ENCODE measurements around the gene MPP3.

MPP3 gene

GRCh38 chr17:43857141-43857540 is 24.2 kb upstream of the MPP3 start:
- in situ Hi-C loops (cut with HindIII; ENCODE audit: low pct_ligation_motif_present, low sequenced_read_pairs) = no loop called here

GRCh38 chr17:43856141-43856540 is 23.2 kb upstream of the MPP3 start:
- in situ Hi-C loops (cut with HindIII; ENCODE audit: low pct_ligation_motif_present, low sequenced_read_pairs) = no loop called here
- Histone ChIP-seq H3K27ac (no peak overlapping the region), H3K36me3 (replicated peaks) (no peaks in the 10 kb centered on the region), H3K27me3 (replicated peaks) (peaks cover 20% of the 10 kb centered on the region), H3K4me3 (ENCODE audit: low read depth, low read length) (no peak overlapping the region)
- TF ChIP-seq CTCF (IDR thresholded peaks at IDR 0.05; ENCODE audit: low read depth, low read length, missing control alignments) = no peak
- no peak for DNase-seq

More at GRCh38 chr17:43857141-43857540, 24.2 kb upstream of the MPP3 start:
- Histone ChIP-seq H3K4me3 (ENCODE audit: low read depth, low read length) (no peak overlapping the region), H3K27me3 (replicated peaks) (peaks cover 18% of the 10 kb centered on the region), H3K36me3 (replicated peaks) (no peaks in the 10 kb centered on the region), H3K27ac (no peak overlapping the region)
- DNase-seq = no peak
- TF ChIP-seq CTCF (IDR thresholded peaks at IDR 0.05; ENCODE audit: low read depth, low read length, missing control alignments) = no peak

GRCh38 chr17:43855061-43855460 is 22.1 kb upstream of the MPP3 start:
- no peak for TF ChIP-seq CTCF (IDR thresholded peaks at IDR 0.05; ENCODE audit: low read depth, low read length, missing control alignments)
- in situ Hi-C loops (cut with HindIII; ENCODE audit: low pct_ligation_motif_present, low sequenced_read_pairs) = no loop called here

GRCh38 chr17:43854498-43854897 is 21.6 kb upstream of the MPP3 start:
- Histone ChIP-seq H3K4me3 (ENCODE audit: low read depth, low read length) (no peak overlapping the region), H3K27me3 (replicated peaks) (peaks cover 20% of the 10 kb centered on the region), H3K36me3 (replicated peaks) (no peaks in the 10 kb centered on the region), H3K27ac (no peak overlapping the region)
- in situ Hi-C loops (cut with HindIII; ENCODE audit: low pct_ligation_motif_present, low sequenced_read_pairs) = no loop called here
- no peak for TF ChIP-seq CTCF (IDR thresholded peaks at IDR 0.05; ENCODE audit: low read depth, low read length, missing control alignments)
- no peak for DNase-seq

More at GRCh38 chr17:43855061-43855460, 22.1 kb upstream of the MPP3 start:
- peaks cover 20% of the 10 kb centered on the region for H3K27me3 ChIP-seq (replicated peaks)
- no peak overlapping the region for H3K4me3 ChIP-seq (ENCODE audit: low read depth, low read length)
- H3K36me3 ChIP-seq (replicated peaks) = no peaks in the 10 kb centered on the region
- no peak for DNase-seq
- no peak overlapping the region for H3K27ac ChIP-seq

GRCh38 chr17:43853546-43853945 is 20.6 kb upstream of the MPP3 start:
- H3K27ac ChIP-seq = no peak overlapping the region
- no peak overlapping the region for H3K4me3 ChIP-seq (ENCODE audit: low read depth, low read length)
- TF ChIP-seq CTCF (IDR thresholded peaks at IDR 0.05; ENCODE audit: low read depth, low read length, missing control alignments) = no peak
- DNase-seq = no peak
- in situ Hi-C loops (cut with HindIII; ENCODE audit: low pct_ligation_motif_present, low sequenced_read_pairs) = no loop called here
- H3K36me3 ChIP-seq (replicated peaks) = no peaks in the 10 kb centered on the region
- peaks cover 17% of the 10 kb centered on the region for H3K27me3 ChIP-seq (replicated peaks)

- Histone ChIP-seq H3K27ac (no peak overlapping the region), H3K4me3 (ENCODE audit: low read depth, low read length) (no peak overlapping the region), H3K36me3 (replicated peaks) (no peaks in the 10 kb centered on the region), H3K27me3 (replicated peaks) (peaks cover 14% of the 10 kb centered on the region)
- in situ Hi-C loops (cut with HindIII; ENCODE audit: low pct_ligation_motif_present, low sequenced_read_pairs) = no loop called here
- DNase-seq = no peak
- TF ChIP-seq CTCF (IDR thresholded peaks at IDR 0.05; ENCODE audit: low read depth, low read length, missing control alignments) = no peak
Measured at GRCh38 chr17:43852571-43852970, 19.6 kb upstream of the MPP3 start.
